ENCODE measurements around the gene DLK1. TPM values are rescaled to one million over a fixed set of nuclear protein-coding genes. Genes with fewer than 3 reads are reported as not detected.

The DLK1 gene
- total RNA-seq, 1 experiment from 2014 or later, result 3.3 TPM

DNA sequence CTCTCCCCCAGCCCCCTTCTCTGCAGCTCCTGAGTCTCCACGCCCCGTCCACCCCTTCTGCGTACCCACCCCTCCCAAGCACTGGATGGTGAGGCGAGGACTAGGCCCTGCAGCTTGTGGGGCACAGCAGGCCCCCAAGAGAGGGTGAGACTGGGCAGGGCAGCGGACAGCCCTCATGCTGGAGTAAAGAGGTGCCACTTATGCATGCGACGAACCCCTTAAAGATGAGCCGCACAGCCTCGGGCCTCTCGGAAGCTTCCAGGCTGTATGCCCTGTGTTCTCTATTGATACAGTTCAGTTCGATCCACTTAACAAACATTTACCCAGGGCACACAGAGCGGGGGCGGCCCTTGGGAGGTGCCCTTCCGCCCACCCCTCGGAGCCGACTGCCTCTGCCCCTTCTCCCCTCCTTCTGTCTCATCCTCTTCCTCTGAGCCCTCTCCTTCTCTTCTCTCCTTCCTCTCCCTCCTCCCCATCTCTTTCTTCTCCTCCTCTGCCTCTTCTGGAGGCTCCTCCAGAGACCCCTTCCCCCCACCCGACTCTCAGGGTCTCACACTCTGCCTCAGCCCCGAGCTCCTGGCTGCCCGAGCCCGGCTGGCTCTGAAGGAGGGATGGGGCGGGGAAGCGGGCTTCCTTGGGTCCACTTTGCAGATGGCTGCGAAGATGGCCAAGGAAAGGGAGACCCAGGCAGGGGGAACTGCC, 32.7 kb upstream of the DLK1 start:
- Mint-ChIP-seq H3K9me3 (no peaks in the 10 kb centered on the region), H3K4me3 (no peak overlapping the region), H3K27ac (no peak overlapping the region), H3K27me3 (ENCODE audit: low read depth) (no peaks in the 10 kb centered on the region), H3K4me1 (peaks cover 13% of the 10 kb centered on the region), H3K36me3 (no peaks in the 10 kb centered on the region)
- ATAC-seq (no peak), DNase-seq (ENCODE audit: low spot score) (no peak)
- TF ChIP-seq FOXK1 (CRISPR knock-in tag; IDR thresholded peaks at IDR 0.05) (no peak), ZNF416 (CRISPR knock-in tag; IDR thresholded peaks at IDR 0.05) (no peak), HMGA2 (CRISPR knock-in tag; IDR thresholded peaks at IDR 0.05) (no peak), TP53 (CRISPR knock-in tag; IDR thresholded peaks at IDR 0.05) (no peak), NR1H2 (CRISPR knock-in tag; IDR thresholded peaks at IDR 0.05) (no peak), RORB (CRISPR knock-in tag; IDR thresholded peaks at IDR 0.05) (no peak), ZNF317 (CRISPR knock-in tag; IDR thresholded peaks at IDR 0.05; ENCODE audit: borderline replicate concordance, low read depth) (no peak), TEAD4 (CRISPR knock-in tag; IDR thresholded peaks at IDR 0.05) (no peak), GTF2I (CRISPR knock-in tag; conservative IDR thresholded peaks at IDR 0.05) (no peak), RELA (CRISPR knock-in tag; IDR thresholded peaks at IDR 0.05; ENCODE audit: borderline replicate concordance) (no peak)
- TF ChIP-seq, protein P1, sequence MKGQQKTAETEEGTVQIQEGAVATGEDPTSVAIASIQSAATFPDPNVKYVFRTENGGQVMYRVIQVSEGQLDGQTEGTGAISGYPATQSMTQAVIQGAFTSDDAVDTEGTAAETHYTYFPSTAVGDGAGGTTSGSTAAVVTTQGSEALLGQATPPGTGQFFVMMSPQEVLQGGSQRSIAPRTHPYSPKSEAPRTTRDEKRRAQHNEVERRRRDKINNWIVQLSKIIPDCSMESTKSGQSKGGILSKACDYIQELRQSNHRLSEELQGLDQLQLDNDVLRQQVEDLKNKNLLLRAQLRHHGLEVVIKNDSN (CRISPR knock-in tag; IDR thresholded peaks at IDR 0.05), result no peak
- TF ChIP-seq, protein P2, sequence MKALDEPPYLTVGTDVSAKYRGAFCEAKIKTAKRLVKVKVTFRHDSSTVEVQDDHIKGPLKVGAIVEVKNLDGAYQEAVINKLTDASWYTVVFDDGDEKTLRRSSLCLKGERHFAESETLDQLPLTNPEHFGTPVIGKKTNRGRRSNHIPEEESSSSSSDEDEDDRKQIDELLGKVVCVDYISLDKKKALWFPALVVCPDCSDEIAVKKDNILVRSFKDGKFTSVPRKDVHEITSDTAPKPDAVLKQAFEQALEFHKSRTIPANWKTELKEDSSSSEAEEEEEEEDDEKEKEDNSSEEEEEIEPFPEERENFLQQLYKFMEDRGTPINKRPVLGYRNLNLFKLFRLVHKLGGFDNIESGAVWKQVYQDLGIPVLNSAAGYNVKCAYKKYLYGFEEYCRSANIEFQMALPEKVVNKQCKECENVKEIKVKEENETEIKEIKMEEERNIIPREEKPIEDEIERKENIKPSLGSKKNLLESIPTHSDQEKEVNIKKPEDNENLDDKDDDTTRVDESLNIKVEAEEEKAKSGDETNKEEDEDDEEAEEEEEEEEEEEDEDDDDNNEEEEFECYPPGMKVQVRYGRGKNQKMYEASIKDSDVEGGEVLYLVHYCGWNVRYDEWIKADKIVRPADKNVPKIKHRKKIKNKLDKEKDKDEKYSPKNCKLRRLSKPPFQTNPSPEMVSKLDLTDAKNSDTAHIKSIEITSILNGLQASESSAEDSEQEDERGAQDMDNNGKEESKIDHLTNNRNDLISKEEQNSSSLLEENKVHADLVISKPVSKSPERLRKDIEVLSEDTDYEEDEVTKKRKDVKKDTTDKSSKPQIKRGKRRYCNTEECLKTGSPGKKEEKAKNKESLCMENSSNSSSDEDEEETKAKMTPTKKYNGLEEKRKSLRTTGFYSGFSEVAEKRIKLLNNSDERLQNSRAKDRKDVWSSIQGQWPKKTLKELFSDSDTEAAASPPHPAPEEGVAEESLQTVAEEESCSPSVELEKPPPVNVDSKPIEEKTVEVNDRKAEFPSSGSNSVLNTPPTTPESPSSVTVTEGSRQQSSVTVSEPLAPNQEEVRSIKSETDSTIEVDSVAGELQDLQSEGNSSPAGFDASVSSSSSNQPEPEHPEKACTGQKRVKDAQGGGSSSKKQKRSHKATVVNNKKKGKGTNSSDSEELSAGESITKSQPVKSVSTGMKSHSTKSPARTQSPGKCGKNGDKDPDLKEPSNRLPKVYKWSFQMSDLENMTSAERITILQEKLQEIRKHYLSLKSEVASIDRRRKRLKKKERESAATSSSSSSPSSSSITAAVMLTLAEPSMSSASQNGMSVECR (CRISPR knock-in tag; IDR thresholded peaks at IDR 0.05; ENCODE audit: borderline replicate concordance), result no peak
- TF ChIP-seq, protein P3, sequence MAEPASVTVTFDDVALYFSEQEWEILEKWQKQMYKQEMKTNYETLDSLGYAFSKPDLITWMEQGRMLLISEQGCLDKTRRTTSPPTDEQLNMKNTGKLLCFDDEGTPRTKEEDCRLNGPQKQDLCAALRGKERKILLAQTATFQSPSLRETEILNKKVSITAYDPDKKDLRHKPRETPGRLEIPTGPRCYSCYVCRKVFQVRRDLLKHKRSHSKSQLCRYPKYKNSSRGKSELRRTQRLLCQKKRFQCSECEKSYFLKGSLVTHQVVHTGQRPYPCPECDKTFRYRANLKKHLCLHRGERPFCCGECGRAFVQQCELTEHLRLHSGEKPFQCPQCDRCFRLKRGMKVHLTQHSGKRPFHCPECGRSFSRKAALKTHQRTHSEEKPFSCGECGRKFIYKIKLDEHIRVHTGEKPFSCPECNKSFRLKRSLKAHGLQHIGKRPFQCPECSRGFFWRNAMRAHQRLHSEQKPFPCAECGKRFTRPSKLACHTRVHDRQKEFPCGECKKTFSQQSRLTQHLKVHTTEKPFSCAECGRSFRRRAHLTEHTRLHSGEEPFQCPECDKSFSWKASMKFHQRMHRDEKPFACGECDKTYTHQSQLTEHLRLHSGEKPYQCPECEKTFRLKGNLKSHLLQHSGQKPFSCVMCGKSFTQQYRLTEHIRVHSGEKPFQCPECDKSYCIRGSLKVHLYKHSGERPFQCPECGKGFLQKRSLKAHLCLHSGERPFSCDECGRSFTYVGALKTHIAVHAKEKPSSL (CRISPR knock-in tag; conservative IDR thresholded peaks at IDR 0.05), result no peak
- TF ChIP-seq, protein P4, sequence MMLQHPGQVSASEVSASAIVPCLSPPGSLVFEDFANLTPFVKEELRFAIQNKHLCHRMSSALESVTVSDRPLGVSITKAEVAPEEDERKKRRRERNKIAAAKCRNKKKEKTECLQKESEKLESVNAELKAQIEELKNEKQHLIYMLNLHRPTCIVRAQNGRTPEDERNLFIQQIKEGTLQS (CRISPR knock-in tag; conservative IDR thresholded peaks at IDR 0.05), result no peak
- TF ChIP-seq, protein P5, sequence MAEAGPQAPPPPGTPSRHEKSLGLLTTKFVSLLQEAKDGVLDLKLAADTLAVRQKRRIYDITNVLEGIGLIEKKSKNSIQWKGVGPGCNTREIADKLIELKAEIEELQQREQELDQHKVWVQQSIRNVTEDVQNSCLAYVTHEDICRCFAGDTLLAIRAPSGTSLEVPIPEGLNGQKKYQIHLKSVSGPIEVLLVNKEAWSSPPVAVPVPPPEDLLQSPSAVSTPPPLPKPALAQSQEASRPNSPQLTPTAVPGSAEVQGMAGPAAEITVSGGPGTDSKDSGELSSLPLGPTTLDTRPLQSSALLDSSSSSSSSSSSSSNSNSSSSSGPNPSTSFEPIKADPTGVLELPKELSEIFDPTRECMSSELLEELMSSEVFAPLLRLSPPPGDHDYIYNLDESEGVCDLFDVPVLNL (CRISPR knock-in tag; IDR thresholded peaks at IDR 0.05; ENCODE audit: borderline replicate concordance, low read depth), result no peak
- TF ChIP-seq, protein P6, sequence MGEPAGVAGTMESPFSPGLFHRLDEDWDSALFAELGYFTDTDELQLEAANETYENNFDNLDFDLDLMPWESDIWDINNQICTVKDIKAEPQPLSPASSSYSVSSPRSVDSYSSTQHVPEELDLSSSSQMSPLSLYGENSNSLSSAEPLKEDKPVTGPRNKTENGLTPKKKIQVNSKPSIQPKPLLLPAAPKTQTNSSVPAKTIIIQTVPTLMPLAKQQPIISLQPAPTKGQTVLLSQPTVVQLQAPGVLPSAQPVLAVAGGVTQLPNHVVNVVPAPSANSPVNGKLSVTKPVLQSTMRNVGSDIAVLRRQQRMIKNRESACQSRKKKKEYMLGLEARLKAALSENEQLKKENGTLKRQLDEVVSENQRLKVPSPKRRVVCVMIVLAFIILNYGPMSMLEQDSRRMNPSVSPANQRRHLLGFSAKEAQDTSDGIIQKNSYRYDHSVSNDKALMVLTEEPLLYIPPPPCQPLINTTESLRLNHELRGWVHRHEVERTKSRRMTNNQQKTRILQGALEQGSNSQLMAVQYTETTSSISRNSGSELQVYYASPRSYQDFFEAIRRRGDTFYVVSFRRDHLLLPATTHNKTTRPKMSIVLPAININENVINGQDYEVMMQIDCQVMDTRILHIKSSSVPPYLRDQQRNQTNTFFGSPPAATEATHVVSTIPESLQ (CRISPR knock-in tag; IDR thresholded peaks at IDR 0.05), result no peak
- TF ChIP-seq, protein P7, sequence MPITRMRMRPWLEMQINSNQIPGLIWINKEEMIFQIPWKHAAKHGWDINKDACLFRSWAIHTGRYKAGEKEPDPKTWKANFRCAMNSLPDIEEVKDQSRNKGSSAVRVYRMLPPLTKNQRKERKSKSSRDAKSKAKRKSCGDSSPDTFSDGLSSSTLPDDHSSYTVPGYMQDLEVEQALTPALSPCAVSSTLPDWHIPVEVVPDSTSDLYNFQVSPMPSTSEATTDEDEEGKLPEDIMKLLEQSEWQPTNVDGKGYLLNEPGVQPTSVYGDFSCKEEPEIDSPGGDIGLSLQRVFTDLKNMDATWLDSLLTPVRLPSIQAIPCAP (CRISPR knock-in tag; IDR thresholded peaks at IDR 0.05), result no peak
- TF ChIP-seq, protein P8, sequence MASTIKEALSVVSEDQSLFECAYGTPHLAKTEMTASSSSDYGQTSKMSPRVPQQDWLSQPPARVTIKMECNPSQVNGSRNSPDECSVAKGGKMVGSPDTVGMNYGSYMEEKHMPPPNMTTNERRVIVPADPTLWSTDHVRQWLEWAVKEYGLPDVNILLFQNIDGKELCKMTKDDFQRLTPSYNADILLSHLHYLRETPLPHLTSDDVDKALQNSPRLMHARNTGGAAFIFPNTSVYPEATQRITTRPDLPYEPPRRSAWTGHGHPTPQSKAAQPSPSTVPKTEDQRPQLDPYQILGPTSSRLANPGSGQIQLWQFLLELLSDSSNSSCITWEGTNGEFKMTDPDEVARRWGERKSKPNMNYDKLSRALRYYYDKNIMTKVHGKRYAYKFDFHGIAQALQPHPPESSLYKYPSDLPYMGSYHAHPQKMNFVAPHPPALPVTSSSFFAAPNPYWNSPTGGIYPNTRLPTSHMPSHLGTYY (CRISPR knock-in tag; IDR thresholded peaks at IDR 0.05), result no peak
- POLR2A ChIA-PET, result no interaction called here
- CTCF ChIA-PET, result interaction anchor here (1.4 to 1.6 kb wide), 2 partner anchors 14 to 31 kb away, joined by 3 to 5 read pairs; no protein-coding TSS in a partner anchor
